ENCODE measurements around the gene EYA2.
"Not testable (repeated sequence)": the region's sequence is repeated elsewhere in the genome, so short reads cannot be mapped to it uniquely, and the experiment has no call there.

EYA2 gene

DNA sequence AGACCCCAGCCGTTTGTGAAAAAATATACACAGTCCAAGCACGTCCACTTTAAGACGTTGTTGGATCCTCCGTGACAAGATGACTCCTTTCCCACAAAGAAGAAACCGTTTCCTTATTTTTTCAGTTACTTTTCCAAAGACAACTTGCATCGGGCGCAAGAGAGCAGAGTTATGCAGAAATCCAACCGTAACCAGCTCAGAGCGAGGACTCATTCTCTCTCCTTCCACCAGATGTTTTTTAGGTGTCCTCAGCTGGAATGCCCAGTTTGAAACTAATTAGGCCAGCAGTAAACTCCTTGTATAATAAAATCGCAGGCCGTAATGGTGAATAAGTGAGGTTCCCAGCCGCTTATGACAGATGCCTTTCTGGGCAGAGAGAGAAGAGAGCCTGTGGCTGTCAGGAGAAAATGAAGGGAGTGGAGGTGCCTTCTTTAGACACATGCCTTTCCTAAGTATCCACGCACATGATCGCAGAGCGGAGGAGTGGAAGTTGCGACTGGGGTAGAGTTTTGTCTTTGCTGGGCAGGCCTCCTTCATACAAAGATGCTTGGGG lies 2.8 kb downstream of the EYA2 start:
- no peak for DNase-seq

GRCh38 chr20:46898423-46898822 lies 3.8 kb downstream of the EYA2 start:
- no peak for DNase-seq

DNA sequence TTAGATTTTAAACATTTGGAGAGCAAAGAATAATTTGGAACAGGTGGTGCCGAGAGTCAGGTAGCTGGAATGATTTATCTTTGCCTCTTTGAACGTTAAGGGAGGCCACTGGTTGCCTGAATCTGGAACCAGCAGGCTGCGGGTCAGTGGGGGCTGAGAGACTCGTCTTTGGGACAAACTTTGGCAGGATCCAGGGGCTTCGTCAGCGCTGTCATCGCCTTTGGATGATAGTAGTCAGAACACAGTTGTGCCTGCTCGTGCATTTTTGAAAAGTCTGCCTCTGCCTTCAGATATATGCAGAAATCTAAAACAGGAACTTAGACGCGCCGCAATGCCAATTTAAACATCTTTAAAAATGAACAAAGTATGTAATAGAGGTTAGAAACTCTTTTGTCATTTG lies 5.0 kb downstream of the EYA2 start:
- DNase-seq: no peak

DNA sequence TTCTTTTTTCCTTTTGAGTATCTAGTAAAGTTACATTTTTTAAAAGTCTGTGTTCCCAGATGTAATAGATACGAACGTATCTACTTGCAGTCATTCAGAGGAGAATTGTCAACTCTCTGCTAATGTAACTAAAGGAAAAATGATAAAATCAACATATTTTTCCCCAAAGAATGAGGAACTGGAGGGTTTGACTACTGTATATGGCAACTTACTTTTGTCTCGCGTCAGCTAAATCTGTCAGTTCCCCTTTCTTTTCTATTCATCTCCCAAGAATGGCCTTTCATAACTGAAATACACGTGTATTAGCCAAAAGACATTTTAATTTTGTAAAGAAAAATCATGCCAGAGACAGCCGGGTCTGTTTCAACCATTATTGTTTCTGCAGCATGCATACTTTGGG lies 5.4 kb downstream of the EYA2 start:
- no peak for DNase-seq

GRCh38 chr20:46900826-46901225 lies 6.2 kb downstream of the EYA2 start:
- no peak for DNase-seq

DNA sequence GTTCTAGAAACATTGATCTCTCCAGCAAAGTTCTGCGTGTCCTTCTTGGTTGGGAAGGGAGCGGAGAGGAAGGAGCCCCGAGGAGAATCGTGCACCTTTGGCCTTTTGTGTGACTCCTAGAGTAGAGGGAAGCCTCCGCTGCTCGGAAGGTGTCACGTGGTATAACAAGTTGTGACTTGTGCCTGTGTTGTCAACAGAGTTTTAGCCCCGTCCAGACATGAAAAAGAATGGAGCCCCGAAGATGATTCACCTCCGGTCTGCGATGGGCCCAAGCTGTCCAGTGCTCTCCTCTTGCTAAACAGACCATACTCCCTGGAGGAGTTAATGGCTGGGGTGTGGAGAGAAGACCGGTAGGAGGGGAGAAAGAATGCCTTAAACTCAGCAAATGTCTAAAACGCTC lies 7.0 kb downstream of the EYA2 start:
- no peak for DNase-seq

DNA sequence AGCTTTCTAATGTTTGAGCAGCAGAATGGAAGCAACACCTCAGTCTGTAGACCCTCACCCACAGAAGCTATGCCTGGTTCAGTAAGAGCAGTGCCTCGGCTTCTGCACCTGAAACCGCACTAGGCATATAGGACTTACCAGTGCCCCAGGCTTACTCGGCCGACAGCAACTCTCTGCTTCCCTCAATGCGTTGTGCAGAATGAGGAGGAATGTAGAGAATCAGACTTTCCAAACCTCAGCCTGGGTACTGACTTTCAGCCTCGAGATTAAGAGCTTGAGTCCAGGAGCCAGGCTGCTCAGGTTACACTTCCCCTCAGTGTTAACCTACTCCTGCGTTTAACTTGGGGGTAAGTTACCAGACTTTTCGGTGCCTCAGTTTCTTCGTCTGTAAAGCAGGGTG lies 8.6 kb downstream of the EYA2 start:
- no peak for DNase-seq

DNA sequence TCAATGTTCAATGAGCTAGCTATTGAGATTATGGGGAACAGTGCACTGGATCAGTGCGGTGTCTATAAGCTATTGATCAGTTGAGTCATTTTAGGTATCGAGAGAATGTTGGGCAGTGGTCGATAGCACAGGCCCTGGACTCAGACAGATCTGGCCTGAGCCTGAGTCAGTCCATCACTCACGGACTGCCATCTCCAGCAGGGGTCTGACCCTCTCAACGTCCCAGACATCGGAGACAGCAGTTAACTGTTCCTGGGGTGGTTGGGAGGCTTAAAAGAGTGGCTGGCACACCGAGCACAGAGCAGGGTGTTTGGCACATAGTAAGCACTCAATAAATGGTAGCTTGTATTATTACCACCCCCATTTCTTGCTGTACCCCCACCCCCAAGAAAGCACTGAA lies 9.3 kb downstream of the EYA2 start:
- no peak for DNase-seq

GRCh38 chr20:46905364-46906125 lies 10.9 kb downstream of the EYA2 start:
- DNase-seq: no peak

DNA sequence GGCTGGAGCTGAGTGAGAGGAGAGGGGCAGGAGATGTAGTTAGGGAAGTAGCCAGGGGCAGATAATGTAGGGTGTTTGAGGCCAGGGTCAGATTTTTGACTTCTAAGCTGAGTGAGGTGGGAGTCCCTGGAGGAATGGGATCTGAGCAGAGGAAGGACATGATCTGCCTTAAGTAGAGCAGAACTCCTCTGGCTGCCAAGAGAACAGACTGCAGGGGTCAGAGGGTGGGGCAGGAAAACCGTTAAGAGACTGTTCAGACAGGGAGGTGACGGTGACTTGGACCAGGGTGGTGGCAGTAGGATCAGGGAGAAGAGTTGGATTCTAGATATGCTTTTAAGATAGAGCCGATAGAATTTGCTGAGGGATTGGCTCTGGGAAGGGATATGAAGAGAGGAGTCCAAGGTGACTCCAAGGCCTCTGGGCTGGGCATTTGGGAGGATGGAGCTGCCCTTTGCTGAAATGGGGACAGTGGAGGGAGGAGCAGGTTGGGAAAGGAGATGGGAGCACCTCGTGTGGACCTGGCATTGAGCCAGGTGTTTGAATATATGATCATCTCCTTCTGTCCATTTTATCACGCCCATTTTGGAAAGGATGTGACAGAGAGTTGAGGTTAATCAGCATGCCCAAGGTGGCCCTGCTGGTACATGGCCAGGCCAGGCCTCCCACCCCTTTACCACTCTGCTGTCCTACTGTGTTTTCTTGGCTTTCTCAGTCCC lies 18.8 kb downstream of the EYA2 start:
- DNase-seq: no peak

DNA sequence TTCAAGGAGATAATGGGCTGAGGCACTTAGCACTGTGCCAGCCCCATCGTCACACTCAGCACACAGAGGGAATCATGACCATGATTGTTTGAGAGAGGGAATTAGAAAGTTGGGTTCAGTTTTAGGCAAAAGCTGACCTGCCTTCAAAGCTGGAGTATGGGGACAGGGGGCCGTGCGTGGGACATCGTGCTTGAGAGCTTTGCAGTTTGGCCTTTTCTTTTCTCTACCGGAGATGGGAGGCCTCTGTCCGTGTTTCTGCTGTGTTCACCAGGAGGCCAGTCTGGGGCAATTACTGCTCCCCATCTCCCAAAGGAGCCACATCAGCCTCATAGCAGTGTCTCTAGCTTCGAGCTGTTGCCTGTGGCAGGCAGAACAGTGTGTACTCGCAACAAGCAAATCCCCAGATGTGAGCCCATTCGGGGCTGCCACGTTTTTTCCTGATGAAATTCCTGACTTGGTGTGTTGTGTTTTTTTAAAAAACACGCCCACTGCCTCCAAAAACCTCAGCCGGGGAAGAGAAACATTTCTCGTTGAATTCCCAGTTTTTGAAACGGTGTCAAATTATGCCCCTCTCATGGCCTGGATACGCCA lies 20.2 kb downstream of the EYA2 start:
- DNase-seq: no peak

- no peak for DNase-seq
Observed at GRCh38 chr20:46915575-46916257, 21.1 kb downstream of the EYA2 start.

GRCh38 chr20:46916258-46916603 lies 21.6 kb downstream of the EYA2 start:
- no peak for DNase-seq

GRCh38 chr20:46917155-46917554 lies 22.5 kb downstream of the EYA2 start:
- no peak for DNase-seq

DNA sequence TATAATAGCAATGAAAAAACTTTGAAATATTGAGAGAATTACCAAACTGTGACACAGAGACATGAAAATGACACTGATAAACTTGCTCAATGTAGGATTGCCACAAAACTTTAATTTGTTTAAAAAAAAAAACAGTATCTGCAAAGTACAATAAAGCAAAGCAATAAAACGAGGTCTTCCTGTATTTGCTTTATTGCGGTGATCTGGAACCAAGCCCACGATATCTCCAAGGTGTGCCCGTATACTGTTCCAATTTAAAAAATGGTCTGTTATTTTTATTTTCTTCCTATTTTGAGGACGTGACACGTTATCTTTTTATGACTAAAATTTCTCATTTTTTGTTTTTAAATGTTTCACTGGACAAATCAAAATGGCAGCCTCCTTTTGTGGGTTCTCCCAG lies 25.5 kb downstream of the EYA2 start:
- no peak for DNase-seq

GRCh38 chr20:46922841-46923240 lies 28.2 kb downstream of the EYA2 start:
- DNase-seq: not testable (repeated sequence)

DNA sequence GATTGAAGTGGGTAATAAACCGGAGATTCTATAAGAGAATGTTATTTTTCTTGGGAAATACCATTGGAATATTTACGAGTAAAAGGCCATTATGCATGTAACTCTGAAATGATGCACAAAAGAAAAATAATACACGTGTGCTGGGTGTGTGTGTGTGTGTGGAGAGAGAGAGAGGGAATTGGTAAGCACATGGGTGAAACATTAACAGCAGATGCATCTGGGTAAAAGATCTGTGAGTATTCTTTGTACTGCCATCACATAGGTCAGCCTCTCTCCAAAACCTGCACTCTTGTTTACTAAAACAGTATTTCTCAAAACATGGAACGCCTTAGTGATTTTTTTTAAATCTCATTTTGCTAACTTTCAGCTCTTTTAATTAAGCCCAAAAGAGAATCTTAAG lies 28.9 kb downstream of the EYA2 start:
- no peak for DNase-seq

- DNase-seq: no peak
Observed at GRCh38 chr20:46928580-46929132, 34.0 kb downstream of the EYA2 start.

DNA sequence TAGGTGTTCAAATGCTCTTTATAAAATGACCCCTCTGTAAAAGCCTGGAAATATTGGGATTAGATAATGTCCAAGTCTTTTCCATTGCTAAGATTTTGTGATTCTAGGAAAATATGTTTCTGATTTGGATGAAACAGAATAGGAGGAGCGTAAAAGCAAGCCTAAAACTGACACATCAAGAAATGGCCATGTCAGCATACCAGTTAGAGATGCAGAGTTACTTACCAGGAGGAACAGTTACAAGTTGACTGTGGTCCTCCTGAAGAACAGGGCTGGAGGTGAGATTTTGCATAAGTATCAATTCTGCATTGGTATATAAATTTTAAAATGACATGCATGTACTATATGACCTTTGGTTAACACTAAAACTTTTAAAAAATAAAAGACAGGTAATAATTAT lies 35.3 kb downstream of the EYA2 start:
- no peak for DNase-seq

- no peak for DNase-seq
Observed at GRCh38 chr20:46930640-46931339, 36.1 kb downstream of the EYA2 start.

DNA sequence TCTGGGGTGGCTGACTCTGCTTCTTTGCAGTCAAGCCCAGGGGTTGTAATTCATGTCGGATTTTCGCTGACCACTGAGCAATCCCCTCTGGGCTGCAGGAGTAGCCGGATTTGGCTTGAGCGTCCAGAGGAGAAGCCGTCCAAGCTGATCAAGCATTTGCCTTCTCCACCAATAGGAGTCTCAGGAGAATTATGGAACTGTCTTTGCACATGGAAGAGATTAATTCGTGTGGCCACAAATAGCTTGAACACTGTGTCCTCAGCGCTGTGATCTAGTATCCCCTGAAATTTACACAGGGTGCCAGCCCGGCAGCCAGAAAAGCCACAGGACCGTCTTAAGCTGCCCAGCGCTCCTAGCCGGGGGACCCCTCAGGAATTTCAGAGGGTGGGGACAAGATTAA lies 37.1 kb downstream of the EYA2 start:
- DNase-seq: no peak

GRCh38 chr20:46932439-46932838 lies 37.8 kb downstream of the EYA2 start:
- DNase-seq: not testable (repeated sequence)

DNA sequence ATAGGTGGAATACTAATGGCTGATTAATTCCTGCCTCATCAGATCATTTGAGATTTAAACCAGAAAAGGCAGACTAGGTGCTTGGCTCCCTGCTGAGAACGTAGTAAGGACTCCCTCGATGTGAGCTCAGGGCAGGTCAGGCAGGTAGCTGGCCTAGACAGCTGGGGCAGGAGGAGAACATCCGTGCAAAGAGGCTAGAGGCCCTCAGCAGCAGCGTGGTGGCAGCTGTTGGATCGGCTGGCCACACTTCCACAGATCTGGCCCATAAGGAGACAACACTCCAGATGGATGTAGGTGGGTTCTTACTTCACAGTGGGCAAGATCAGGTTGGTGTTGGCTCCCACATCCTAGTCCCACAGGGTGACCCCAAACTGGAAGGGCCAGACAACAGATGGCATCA lies 38.5 kb downstream of the EYA2 start:
- DNase-seq: no peak

Data from activated T-cell treated with anti-CD3 and anti-CD28 coated beads, Interleukin-2, amount 50 U/mL, for 1 hour (primary cell).